ENCODE results near the gene MPST. TPM values are rescaled to one million over a fixed set of nuclear protein-coding genes. Genes with fewer than 3 reads are reported as not detected.

Gene MPST
- total RNA-seq, 1 experiment from 2014 or later: 51.2 TPM

- H3K36me3 Mint-ChIP-seq (ENCODE audit: insufficient read depth, unreplicated experiment): peaks cover 16% of the 10 kb centered on the region
- ChIA-PET CTCF (interaction anchor here (0.5 to 3.3 kb wide), 12 partner anchors 11 to 1015 kb away, joined by 3 to 24 read pairs (median 4); partner anchors contain the start of genes MPST and TST), POLR2A (interaction anchor here (0.6 to 5.4 kb wide), 14 partner anchors 8 to 531 kb away, joined by 3 to 95 read pairs (median 4); partner anchors contain the start of genes IFT27, KCTD17, MPST and TST)
- no TSS peak for BruUV-seq (replicated peaks)
- H3K27me3 Mint-ChIP-seq (ENCODE audit: insufficient read depth, unreplicated experiment): no peaks in the 10 kb centered on the region
- H3K4me1 Mint-ChIP-seq (ENCODE audit: insufficient read depth, unreplicated experiment): peaks cover 17% of the 10 kb centered on the region
- intact Hi-C loops (cut with micrococcal nuclease): no loop called here
- no peak for TF ChIP-seq CTCF (IDR thresholded peaks at IDR 0.05; ENCODE audit: unreplicated experiment)
- H3K4me3 Mint-ChIP-seq (ENCODE audit: unreplicated experiment): peak overlapping the region; percentile 33
- H3K27ac Mint-ChIP-seq (ENCODE audit: low read depth, unreplicated experiment): peak overlapping the region; percentile 78
- peak; percentile 96 for DNase-seq (ENCODE audit: unreplicated experiment)
- H3K9me3 Mint-ChIP-seq (ENCODE audit: unreplicated experiment): no peaks in the 10 kb centered on the region
These were observed 13.3 kb downstream of the MPST start for GRCh38 chr22:37032535-37033460.

GRCh38 chr22:37033605-37034430 is 14.3 kb downstream of the MPST start:
- Mint-ChIP-seq H3K4me1 (ENCODE audit: insufficient read depth, unreplicated experiment) (peaks cover 17% of the 10 kb centered on the region), H3K27me3 (ENCODE audit: insufficient read depth, unreplicated experiment) (no peaks in the 10 kb centered on the region), H3K36me3 (ENCODE audit: insufficient read depth, unreplicated experiment) (peaks cover 13% of the 10 kb centered on the region), H3K4me3 (ENCODE audit: unreplicated experiment) (no peak overlapping the region), H3K27ac (ENCODE audit: low read depth, unreplicated experiment) (peak overlapping the region; percentile 78), H3K9me3 (ENCODE audit: unreplicated experiment) (no peaks in the 10 kb centered on the region)
- CTCF ChIA-PET: interaction anchor here (0.6 to 3.2 kb wide), 4 partner anchors 10 to 439 kb away, joined by 3 to 24 read pairs (median 10); no protein-coding TSS in a partner anchor
- intact Hi-C loops (cut with micrococcal nuclease): no loop called here
- no TSS peak for BruUV-seq (replicated peaks)
- DNase-seq (ENCODE audit: unreplicated experiment): no peak
- POLR2A ChIA-PET: interaction anchor here (0.6 to 5.4 kb wide), 4 partner anchors 10 to 150 kb away, joined by 3 to 95 read pairs (median 10); partner anchors contain the start of genes KCTD17, MPST and TST
- TF ChIP-seq CTCF (IDR thresholded peaks at IDR 0.05; ENCODE audit: unreplicated experiment): no peak

GRCh38 chr22:37036655-37037377 is 17.3 kb downstream of the MPST start:
- DNase-seq (ENCODE audit: unreplicated experiment): no peak
- intact Hi-C loops (cut with micrococcal nuclease): no loop called here
- Mint-ChIP-seq H3K27me3 (ENCODE audit: insufficient read depth, unreplicated experiment) (no peaks in the 10 kb centered on the region), H3K27ac (ENCODE audit: low read depth, unreplicated experiment) (no peak overlapping the region), H3K4me1 (ENCODE audit: insufficient read depth, unreplicated experiment) (peaks cover 23% of the 10 kb centered on the region), H3K36me3 (ENCODE audit: insufficient read depth, unreplicated experiment) (no peaks in the 10 kb centered on the region), H3K9me3 (ENCODE audit: unreplicated experiment) (no peaks in the 10 kb centered on the region), H3K4me3 (ENCODE audit: unreplicated experiment) (no peak overlapping the region)
- no peak for TF ChIP-seq CTCF (IDR thresholded peaks at IDR 0.05; ENCODE audit: unreplicated experiment)
- BruUV-seq (replicated peaks): no TSS peak
- ChIA-PET POLR2A (interaction anchor here (1.1 kb wide), 1 partner anchor 16 kb away, joined by 7 read pairs; no protein-coding TSS in a partner anchor), CTCF (interaction anchor here (0.8 to 2.7 kb wide), 3 partner anchors 8 to 179 kb away, joined by 6 to 15 read pairs (median 9); no protein-coding TSS in a partner anchor)

Measured in MCF 10A (cell line).